Measurements from ENCODE around the gene SHANK1.
"Not testable (repeated sequence)": the region's sequence is repeated elsewhere in the genome, so short reads cannot be mapped to it uniquely, and the experiment has no call there.

The SHANK1 gene

GRCh38 chr19:50633973-50634372 is 85.6 kb downstream of the SHANK1 start:
- DNase-seq (ENCODE audit: low read depth in 2 of 2) = no peak

GRCh38 chr19:50633359-50633758 is 86.2 kb downstream of the SHANK1 start:
- DNase-seq (ENCODE audit: low read depth in 2 of 2) = no peak

- DNase-seq (ENCODE audit: low read depth in 2 of 2) = no peak
These were observed 87.3 kb downstream of the SHANK1 start for GRCh38 chr19:50632151-50632835.

GRCh38 chr19:50629801-50630200 is 89.8 kb downstream of the SHANK1 start:
- DNase-seq (ENCODE audit: low read depth in 2 of 2) = no peak

GRCh38 chr19:50629194-50629593 is 90.4 kb downstream of the SHANK1 start:
- no peak for DNase-seq (ENCODE audit: low read depth in 2 of 2)

- DNase-seq (ENCODE audit: low read depth in 2 of 2) = no peak
These were observed 91.1 kb downstream of the SHANK1 start for GRCh38 chr19:50628551-50628950.

GRCh38 chr19:50628146-50628545 is 91.5 kb downstream of the SHANK1 start:
- DNase-seq (ENCODE audit: low read depth in 2 of 2) = no peak

- no peak for DNase-seq (ENCODE audit: low read depth in 2 of 2)
These were observed 92.8 kb downstream of the SHANK1 start for GRCh38 chr19:50626795-50627194.

- no peak for DNase-seq (ENCODE audit: low read depth in 2 of 2)
These were observed 93.6 kb downstream of the SHANK1 start for GRCh38 chr19:50626011-50626410.

GRCh38 chr19:50624949-50625600 is 94.5 kb downstream of the SHANK1 start:
- DNase-seq (ENCODE audit: low read depth in 2 of 2) = no peak

- not testable (repeated sequence) for DNase-seq (ENCODE audit: low read depth in 2 of 2)
These were observed 99.2 kb downstream of the SHANK1 start for GRCh38 chr19:50620394-50620906.

- not testable (repeated sequence) for DNase-seq (ENCODE audit: low read depth in 2 of 2)
These were observed 100.4 kb downstream of the SHANK1 start for GRCh38 chr19:50619184-50619583.

- not testable (repeated sequence) for DNase-seq (ENCODE audit: low read depth in 2 of 2)
These were observed 101.2 kb downstream of the SHANK1 start for GRCh38 chr19:50618379-50618778.

GRCh38 chr19:50612504-50613404 is 106.8 kb downstream of the SHANK1 start:
- not testable (repeated sequence) for DNase-seq (ENCODE audit: low read depth in 2 of 2)
